Erythroblast (primary cell): ENCODE results near the gene SURF4.
A peak's percentile ranks its signal among the peaks of the same experiment; 100 is the strongest.
"Not testable (repeated sequence)": the region's sequence is repeated elsewhere in the genome, so short reads cannot be mapped to it uniquely, and the experiment has no call there.

ENCODE experiments used
- DNase-seq, 2 experiments: peaks; one replicate each; lab custom pipeline; 2025; lab: John Stamatoyannopoulos, UW
- GATA1 ChIP-seq: IDR thresholded peaks from 2 replicates; pipeline ENCODE4 v1.6.1; 2011; ENCODE audit warnings: low read depth, mild to moderate bottlenecking, control low read depth, low read length, moderate library complexity
- POLR2A ChIP-seq: IDR thresholded peaks from 2 replicates; pipeline ENCODE4 v1.6.1; 2011; ENCODE audit warnings: mild to moderate bottlenecking, low read length

Gene SURF4

DNA sequence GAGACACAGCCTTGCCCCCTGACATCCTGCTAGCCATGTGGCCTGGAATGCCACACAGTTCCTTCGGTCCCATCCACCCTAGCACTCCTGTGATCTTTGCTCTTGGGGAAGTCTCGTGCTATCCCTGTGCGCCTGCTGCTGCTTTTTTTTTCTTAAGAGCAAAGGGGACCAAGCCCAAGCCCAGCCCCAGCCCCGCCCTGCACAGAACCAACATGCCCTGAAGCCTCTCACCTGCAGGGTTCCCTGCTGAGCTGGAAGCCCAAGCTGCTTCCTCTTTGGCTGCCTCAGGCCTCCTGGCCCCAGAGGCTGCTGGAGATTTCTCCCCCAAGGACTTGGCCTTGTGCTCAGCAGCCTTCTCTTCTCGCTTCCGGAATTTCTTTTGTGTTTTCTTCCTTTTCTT is 41.7 kb downstream of the SURF4 start:
- TF ChIP-seq GATA1 (no peak), POLR2A (no peak)
- no peak for DNase-seq

DNA sequence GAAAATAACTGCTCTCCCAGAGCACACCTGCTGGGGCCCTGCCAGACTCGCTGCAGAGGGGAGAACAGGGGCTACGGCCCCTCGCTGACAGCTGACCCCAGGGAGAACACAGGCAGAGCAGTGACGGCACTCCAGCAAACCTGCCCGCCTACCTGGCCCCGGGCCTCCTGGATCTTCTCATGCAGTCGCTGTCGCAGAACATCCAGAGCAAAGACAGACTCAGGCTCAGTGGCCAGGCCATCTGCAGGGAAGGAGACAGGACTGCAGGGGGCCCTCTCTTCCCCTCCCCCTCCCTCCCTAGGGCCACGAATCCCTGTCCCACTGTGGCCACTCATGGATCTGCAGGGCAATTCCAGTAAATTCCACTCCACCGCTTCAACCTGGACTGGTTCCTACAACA is 42.3 kb downstream of the SURF4 start:
- TF ChIP-seq POLR2A, result no peak
- no peak for TF ChIP-seq GATA1
- DNase-seq, result no peak

GRCh38 chr9:133333011-133333410 is 42.8 kb downstream of the SURF4 start:
- no peak for DNase-seq

DNA sequence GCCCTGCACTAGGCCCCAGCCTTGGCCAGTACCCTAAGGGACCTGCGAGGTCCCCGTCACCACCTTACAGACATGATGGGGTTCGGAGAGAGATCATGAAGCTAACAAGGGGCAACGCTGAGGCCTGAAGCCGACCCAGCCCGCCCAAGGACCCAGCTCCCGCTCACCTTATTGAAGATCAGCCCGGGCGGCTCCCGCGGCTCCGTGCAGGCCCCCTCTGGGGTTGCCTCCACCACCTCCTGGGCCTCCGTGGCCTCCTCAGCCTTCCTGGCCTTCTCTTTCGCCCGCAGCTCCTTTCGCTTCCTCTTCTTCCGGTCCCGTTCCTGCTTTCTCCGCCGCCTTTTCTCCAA is 43.5 kb downstream of the SURF4 start:
- TF ChIP-seq POLR2A (no peak), GATA1 (no peak)
- no peak for DNase-seq

More at GRCh38 chr9:133333011-133333410, 42.8 kb downstream of the SURF4 start:
- no peak for TF ChIP-seq POLR2A
- TF ChIP-seq GATA1, result no peak

DNA sequence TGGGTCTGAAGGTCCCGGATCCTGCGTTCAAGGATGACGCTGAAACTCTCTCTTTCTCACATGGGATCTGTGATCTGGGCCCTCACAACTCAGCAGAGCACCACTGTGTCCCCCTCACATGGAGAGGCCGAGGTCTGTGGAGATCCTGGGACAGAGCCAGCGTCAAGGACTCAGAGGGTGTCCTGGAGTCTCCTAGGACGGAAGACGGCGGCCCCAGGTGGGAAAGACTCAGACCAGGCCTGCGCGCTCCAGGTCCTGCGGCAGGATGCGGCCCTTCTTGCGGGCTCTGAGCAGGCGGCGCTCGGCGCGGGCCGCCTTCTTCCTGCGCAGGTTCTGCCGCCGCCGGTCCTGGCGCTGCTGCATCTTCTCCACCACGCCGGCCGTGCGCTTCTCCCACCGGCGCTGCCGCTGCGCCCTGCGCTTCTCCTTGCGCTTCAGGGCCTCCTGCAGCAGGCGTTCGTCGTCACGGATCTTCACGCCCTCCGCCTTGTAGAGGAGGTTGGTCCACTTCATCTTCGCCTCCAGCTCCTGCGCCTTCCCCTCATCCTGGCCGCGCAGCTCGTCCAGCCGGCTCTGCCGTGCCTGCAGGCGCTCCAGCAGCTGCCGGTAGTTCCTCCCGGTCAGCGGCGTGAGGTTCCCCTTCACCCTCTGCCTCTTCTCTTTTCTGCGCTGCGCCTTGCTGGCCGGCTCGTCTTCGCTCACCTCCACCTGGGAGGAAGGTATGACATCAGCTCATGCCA is 44.0 kb downstream of the SURF4 start:
- TF ChIP-seq GATA1, result no peak
- no peak for TF ChIP-seq POLR2A
- DNase-seq, result no peak

DNA sequence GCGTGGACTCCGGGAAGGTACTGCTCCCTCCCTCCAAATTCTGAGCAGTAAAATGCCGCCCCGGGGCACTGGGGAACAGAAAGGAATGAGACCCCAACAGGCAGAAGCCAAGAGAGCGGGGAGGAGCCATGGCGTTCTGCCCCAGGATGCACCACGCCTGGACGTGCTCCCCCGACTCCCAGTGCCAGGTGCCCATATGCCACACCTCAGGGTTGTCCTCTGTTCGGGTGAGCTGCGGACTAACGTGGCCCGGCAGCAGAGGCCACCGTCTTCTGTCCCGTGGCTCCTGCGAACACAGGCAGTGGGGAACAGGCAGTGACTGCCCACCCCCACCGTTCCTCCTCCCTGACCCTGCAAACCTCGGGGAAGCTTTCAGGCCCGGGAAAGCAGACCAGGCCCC is 44.6 kb downstream of the SURF4 start:
- TF ChIP-seq GATA1, result no peak
- no peak for TF ChIP-seq POLR2A
- DNase-seq, result no peak

DNA sequence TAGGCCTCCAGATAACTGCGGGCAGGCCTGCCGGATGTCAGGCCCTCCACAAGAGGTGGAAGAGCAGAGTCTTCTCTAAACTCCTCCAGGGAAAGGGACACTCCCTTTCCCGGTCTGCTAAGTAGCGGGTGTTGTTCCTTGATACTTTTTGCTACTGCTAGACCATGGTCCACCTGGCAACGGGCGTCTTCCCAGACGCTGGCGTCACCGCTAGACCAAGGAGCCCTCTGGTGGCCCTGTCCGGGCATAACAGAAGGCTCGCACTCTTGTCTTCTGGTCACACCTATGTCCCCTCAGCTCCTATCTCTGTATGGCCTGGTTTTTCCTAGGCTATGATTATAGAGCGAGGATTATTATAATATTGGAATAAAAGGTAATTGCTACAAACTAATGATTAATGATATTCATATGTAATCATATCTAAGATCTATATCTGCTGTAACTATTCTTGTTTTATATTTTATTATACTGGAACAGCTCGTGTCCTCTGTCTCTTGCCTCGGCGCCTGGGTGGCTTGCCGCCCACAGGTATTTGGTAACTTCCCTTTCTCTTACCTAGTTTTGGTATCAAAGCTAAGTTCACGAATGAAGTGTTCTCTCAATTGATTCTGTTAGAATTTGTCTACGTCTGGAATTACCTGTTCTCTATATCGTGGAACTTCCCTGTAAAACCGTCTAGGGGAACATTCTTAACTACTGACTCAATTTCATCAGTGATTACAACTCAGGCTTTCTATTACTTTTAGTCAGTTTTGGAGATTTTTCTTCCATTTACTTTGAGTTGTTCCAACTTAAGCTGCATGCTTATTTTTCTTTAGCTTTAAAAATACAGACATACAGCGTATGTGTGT is 46.3 kb downstream of the SURF4 start:
- DNase-seq, result peak in 1 of 2 experiments; percentile 38

DNA sequence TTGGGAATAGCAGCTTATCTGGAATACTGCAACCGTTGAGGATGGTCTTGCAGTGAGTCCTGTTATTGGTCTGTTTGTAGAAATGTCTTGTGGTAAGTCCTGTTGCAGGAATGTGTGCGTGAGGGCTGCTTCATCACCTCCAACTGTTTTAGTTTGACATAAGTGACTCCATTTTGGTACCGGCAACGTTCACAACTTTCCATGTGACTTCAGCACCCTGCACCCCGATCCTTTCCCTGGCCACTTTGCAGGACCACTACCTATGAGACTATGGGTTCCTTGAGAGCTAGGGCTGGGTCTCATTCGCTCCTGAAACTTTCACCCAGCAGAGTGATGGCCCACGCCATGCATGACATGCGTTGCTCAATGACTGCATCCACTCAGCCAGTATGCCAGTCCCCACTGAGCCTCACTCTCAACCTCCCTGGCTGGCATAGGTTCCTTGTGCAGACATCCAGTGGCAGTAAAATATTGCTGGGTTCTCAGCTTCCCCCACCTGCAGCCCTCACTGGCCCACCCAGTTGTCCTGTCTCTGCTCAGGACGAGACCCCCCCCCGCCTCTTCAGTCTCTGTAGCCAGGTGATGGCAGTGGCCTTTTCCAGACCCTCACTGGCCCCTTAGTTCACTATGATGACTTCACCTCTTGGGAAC is 47.9 kb downstream of the SURF4 start:
- DNase-seq, result no peak

DNA sequence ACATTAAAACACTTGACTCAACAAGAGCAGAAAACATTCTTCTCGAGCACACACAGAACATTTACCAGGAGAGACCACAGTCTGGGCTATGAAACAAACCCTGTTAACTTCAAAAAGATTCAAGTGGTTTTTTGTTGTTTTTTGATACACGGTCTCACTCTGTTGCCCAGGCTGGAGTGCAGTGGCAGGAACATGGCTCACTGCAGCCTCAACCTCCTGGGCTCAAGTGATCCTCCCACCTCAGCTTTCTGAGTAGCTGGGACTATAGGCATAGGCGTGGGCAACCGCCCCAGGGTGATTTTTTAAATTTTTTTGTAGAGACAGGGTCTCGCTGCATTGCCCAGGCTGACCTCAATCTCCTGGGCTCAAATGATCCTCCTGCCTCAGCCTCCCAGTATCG is 48.8 kb downstream of the SURF4 start:
- not testable (repeated sequence) for DNase-seq

More for the DNA sequence above, 47.9 kb downstream of the SURF4 start:
- TF ChIP-seq GATA1 (no peak), POLR2A (no peak)

GRCh38 chr9:133323991-133324703 is 51.7 kb downstream of the SURF4 start:
- no peak for DNase-seq

GRCh38 chr9:133323211-133323610 is 52.6 kb downstream of the SURF4 start:
- no peak for TF ChIP-seq GATA1
- TF ChIP-seq POLR2A, result no peak
- no peak for DNase-seq

More at GRCh38 chr9:133323991-133324703, 51.7 kb downstream of the SURF4 start:
- TF ChIP-seq POLR2A (no peak), GATA1 (no peak)

DNA sequence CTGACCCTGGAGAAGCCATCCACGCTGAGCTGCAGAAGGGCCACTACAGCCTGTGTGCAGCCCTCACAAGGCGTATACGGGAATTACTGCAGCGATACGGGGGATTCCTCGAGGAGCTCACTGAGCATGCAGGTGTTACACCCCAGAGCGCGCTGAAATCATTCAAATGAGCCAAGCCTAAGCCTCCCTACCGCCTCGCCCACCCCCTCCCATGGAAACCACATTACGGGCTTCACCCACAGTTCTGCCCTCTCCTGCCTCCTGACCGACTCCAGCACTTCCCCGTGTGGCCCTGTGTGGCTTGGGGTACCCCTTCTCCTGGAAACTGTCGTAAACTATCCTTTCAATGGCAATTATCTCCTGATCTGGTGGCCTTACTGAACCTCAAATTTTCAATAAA is 53.2 kb downstream of the SURF4 start:
- DNase-seq, result no peak
- TF ChIP-seq GATA1, result no peak
- TF ChIP-seq POLR2A, result no peak

DNA sequence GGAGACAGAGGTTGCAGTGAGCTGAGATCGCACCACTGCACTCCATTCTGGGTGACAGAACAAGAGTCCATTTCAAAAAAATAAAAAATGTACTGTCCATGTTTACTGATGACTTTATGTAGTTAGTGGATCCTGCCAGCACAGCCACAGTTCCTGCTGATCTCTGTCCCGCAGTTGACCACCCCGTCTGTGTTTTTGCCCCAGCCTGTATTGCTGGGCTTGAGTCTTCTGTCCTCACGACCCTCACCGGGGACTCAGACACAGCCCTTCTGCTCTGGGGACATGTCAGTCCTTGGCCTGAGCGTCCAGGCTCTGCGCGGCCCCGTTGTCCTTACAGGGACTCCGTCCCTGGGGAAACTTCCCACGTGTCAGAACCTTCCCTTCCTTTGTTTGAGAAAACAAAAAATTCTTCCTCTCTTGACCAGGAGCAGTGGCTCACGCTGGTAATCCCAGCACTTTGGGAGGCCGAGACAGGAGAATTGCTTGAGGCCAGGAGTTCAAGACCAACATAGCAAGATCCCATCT is 54.4 kb downstream of the SURF4 start:
- TF ChIP-seq POLR2A, result no peak
- no peak for TF ChIP-seq GATA1
- no peak for DNase-seq
